Measurements from ENCODE around the gene TPCN1. TPM values are rescaled to one million over a fixed set of nuclear protein-coding genes. Genes with fewer than 3 reads are reported as not detected.

TPCN1 gene
- total RNA-seq, 1 experiment from 2014 or later: 13.5 TPM

DNA sequence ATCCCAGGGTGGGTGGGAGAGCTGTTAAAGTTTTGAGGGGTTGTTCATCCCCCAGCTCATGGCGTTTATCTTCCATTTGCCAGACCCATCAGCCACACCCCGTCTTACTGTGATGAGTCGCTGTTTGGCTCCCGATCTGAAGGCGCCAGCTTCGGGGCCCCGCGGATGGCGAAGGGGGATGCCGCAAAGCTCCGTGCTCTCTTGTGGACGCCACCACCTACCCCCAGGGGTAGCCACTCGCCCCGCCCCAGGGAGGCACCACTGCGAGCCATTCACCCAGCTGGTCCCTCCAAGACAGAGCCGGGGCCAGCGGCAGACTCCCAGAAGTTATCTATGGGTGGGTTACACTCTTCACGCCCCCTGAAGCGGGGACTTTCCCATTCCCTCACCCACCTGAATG lies 30.0 kb upstream of the TPCN1 start:
- no peaks in the 10 kb centered on the region for H3K27me3 Mint-ChIP-seq (ENCODE audit: low read depth)
- Histone ChIP-seq H3K27ac (ENCODE audit: insufficient read length, low read depth, low read length) (no peak overlapping the region), H3K27me3 (ENCODE audit: insufficient read depth, low read length) (no peaks in the 10 kb centered on the region), H3K4me1 (ENCODE audit: insufficient read depth, low read length) (no peaks in the 10 kb centered on the region), H2BK15ac (ENCODE audit: low read depth, low read length) (no peak overlapping the region), H3K23ac (ENCODE audit: insufficient read length, low read depth, low read length) (no peak overlapping the region), H3K23me2 (ENCODE audit: insufficient read length, low read depth, low read length, poor library complexity, severe bottlenecking) (peaks cover under 1% of the 10 kb centered on the region), H2BK12ac (ENCODE audit: insufficient read length, low read depth, low read length) (no peak overlapping the region), H4K91ac (ENCODE audit: insufficient read length, low read depth, low read length) (no peak overlapping the region), H3K56ac (ENCODE audit: insufficient read length, low read depth, low read length) (no peak overlapping the region), H2BK5ac (ENCODE audit: insufficient read length, low read length) (no peak overlapping the region), H3K18ac (ENCODE audit: insufficient read length, low read depth, low read length) (no peak overlapping the region), H3K9ac (ENCODE audit: extremely low read depth, insufficient read length, low read length) (no peak overlapping the region), H3K4me2 (ENCODE audit: insufficient read depth, insufficient read length, low read length) (no peak overlapping the region), H2BK120ac (ENCODE audit: low read depth, low read length, poor library complexity, severe bottlenecking) (no peak overlapping the region), H2BK20ac (ENCODE audit: low read depth, low read length, poor library complexity, severe bottlenecking) (no peak overlapping the region), H3T11ph (ENCODE audit: low read length) (no peak overlapping the region), H3K14ac (ENCODE audit: insufficient read depth, low read length) (no peak overlapping the region), H3K79me1 (ENCODE audit: insufficient read depth, low read depth, low read length, poor library complexity, severe bottlenecking) (peaks cover 9% of the 10 kb centered on the region), H3K4ac (ENCODE audit: low read depth, low read length) (no peak overlapping the region), H4K20me1 (ENCODE audit: control insufficient read depth, insufficient read depth, insufficient read length) (no peaks in the 10 kb centered on the region), H2AFZ (ENCODE audit: low read length) (no peak overlapping the region), H4K5ac (ENCODE audit: insufficient read length, low read depth, low read length) (no peak overlapping the region), H2AK5ac (ENCODE audit: insufficient read length, low read length) (no peak overlapping the region), H3K79me2 (ENCODE audit: insufficient read depth, low read length) (peaks cover 2% of the 10 kb centered on the region; the same call in 1 of the 2 replicates), H3K9me3 (ENCODE audit: control insufficient read depth, low read depth, low read length) (no peaks in the 10 kb centered on the region), H4K8ac (replicated peaks; ENCODE audit: insufficient read length, low read depth, low read length) (no peak overlapping the region)
- WGBS (ENCODE audit: extremely low coverage, insufficient read length, low lambda C conversion rate): no CpG with 5 or more reads among the region's 19 CpGs
- H3K36me3 Mint-ChIP-seq (ENCODE audit: insufficient read depth in 1 of 3, low read depth in 3 of 3): peaks cover 29 to 54% (median 46%) of the 10 kb centered on the region in 3 experiments
- no peaks in the 10 kb centered on the region for H3K9me3 Mint-ChIP-seq
- no peak for DNase-seq
- H3K27ac Mint-ChIP-seq: no peak overlapping the region
- TF ChIP-seq, protein P1, sequence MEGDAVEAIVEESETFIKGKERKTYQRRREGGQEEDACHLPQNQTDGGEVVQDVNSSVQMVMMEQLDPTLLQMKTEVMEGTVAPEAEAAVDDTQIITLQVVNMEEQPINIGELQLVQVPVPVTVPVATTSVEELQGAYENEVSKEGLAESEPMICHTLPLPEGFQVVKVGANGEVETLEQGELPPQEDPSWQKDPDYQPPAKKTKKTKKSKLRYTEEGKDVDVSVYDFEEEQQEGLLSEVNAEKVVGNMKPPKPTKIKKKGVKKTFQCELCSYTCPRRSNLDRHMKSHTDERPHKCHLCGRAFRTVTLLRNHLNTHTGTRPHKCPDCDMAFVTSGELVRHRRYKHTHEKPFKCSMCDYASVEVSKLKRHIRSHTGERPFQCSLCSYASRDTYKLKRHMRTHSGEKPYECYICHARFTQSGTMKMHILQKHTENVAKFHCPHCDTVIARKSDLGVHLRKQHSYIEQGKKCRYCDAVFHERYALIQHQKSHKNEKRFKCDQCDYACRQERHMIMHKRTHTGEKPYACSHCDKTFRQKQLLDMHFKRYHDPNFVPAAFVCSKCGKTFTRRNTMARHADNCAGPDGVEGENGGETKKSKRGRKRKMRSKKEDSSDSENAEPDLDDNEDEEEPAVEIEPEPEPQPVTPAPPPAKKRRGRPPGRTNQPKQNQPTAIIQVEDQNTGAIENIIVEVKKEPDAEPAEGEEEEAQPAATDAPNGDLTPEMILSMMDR (conservative IDR thresholded peaks at IDR 0.05): no peak
- H3K4me3 Mint-ChIP-seq: no peak overlapping the region
- peaks cover 13 to 25% of the 10 kb centered on the region in 2 experiments for H3K4me1 Mint-ChIP-seq

Measured in H9 (cell line).